Activated CD4-positive, alpha-beta T cell treated with anti-CD3 and anti-CD28 coated beads for 36 hours (primary cell): ENCODE results near the gene PKP2. TPM values are rescaled to one million over a fixed set of nuclear protein-coding genes. Genes with fewer than 3 reads are reported as not detected.
A peak's percentile ranks its signal among the peaks of the same experiment; 100 is the strongest.

Source experiments
- ATAC-seq: fragments of 200-7000 bp; cut with Tn5 transposase; one replicate; pipeline ENCODE4 v1.10.0; 2021; ENCODE audit warnings: mild to moderate bottlenecking, moderate library complexity
- CTCF ChIA-PET: fragments of 350-600 bp; sonication (Branson Sonifier 250); formaldehyde crosslinking; loops from one replicate; lab custom pipeline; 2021; ENCODE audit warnings: antibody characterized with exemption; lab: Charles Lee
- POLR2A ChIA-PET: fragments of 350-600 bp; sonication (Branson Sonifier 250); formaldehyde crosslinking; loops from one replicate; lab custom pipeline; 2021; ENCODE audit warnings: antibody characterized with exemption, inconsistent platforms; lab: Charles Lee
- DNase-seq: peaks from one replicate; pipeline ENCODE4 v3.0.0-alpha.2; 2020
- H3K27ac Mint-ChIP-seq: one replicate; pipeline ENCODE4 v1.8.0; 2021; ENCODE audit warnings: mixed read lengths
- H3K27me3 Mint-ChIP-seq: one replicate; pipeline ENCODE4 v1.8.0; 2021; ENCODE audit warnings: mixed read lengths
- H3K36me3 Mint-ChIP-seq: one replicate; pipeline ENCODE4 v1.8.0; 2021; ENCODE audit warnings: low read depth, mixed read lengths
- H3K4me1 Mint-ChIP-seq: one replicate; pipeline ENCODE4 v1.8.0; 2021; ENCODE audit warnings: mixed read lengths
- H3K4me3 Mint-ChIP-seq: one replicate; pipeline ENCODE4 v1.8.0; 2021; ENCODE audit warnings: mild to moderate bottlenecking, moderate library complexity, mixed read lengths
- H3K9me3 Mint-ChIP-seq: one replicate; pipeline ENCODE4 v1.8.0; 2021; ENCODE audit warnings: low read depth, mixed read lengths
- intact Hi-C, 2 experiments: fragments of 100-400 bp; cut with DNase I in 1 of 2; cut with micrococcal nuclease in 1 of 2; formaldehyde crosslinking; loops; one replicate each; pipeline versions ENCODE4 v1.14.2 to v1.15.1; 2022 to 2024; cut with DNase I, micrococcal nuclease
- total RNA-seq, 2 experiments: library from RNA; stranded (reverse); gene quantifications; one replicate each; pipeline ENCODE4 v1.2.3, GENCODE V29; 2021

PKP2 gene
- total RNA-seq, 2 experiments from 2014 or later, result 0.11 to 0.30 TPM

DNA sequence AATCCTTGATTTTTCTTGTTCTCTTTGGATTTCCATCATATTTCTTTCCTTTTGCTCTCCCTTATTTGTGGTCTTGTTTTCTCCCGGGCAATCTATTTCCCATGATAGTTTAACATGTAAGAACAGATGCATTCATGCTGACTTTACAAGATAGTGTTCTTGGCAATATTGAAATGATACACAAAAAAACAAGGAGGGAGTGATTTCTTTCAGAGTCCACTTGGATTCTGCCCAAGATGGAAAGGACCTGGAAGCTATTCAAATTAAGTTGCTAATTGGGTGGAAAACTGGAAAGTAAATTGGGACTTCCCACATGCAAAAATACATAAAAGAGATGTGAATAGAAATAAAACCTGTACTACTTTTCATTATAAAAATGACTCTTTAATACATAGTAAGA lies 126.4 kb downstream of the PKP2 start:
- peaks cover 18% of the 10 kb centered on the region for H3K27me3 Mint-ChIP-seq
- CTCF ChIA-PET, result interaction anchor here (2.2 kb wide), 1 partner anchor 14 kb away, joined by 8 read pairs; the partner anchor contains the start of gene YARS2
- H3K27ac Mint-ChIP-seq, result no peak overlapping the region
- H3K4me3 Mint-ChIP-seq, result no peak overlapping the region
- no peaks in the 10 kb centered on the region for H3K36me3 Mint-ChIP-seq
- H3K9me3 Mint-ChIP-seq, result no peaks in the 10 kb centered on the region
- no peaks in the 10 kb centered on the region for H3K4me1 Mint-ChIP-seq
- POLR2A ChIA-PET, result no interaction called here
- intact Hi-C loops, result no loop called here
- DNase-seq (no peak), ATAC-seq (no peak)

DNA sequence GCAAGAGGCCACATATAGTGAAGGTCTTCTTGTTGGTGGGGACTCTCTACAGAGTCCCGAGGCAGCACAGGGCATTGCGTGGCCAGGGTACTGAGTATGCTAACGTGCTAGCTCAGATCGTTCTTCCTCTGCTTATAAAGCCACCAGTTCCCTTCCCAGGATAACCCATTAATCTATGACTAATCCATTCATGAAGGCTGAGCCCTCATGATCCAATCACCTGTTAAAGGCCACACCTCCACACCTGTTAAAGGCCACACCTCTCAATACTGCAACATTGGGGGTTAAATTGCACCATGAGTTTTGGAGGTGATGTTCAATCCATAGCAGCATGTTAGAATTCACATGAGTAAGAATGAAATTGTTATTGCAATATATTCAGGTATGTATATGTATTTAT lies 128.1 kb downstream of the PKP2 start:
- no peaks in the 10 kb centered on the region for H3K9me3 Mint-ChIP-seq
- DNase-seq (no peak), ATAC-seq (no peak)
- ChIA-PET POLR2A (no interaction called here), CTCF (interaction anchor here (2.2 kb wide), 1 partner anchor 12 kb away, joined by 8 read pairs; the partner anchor contains the start of gene YARS2)
- H3K4me3 Mint-ChIP-seq, result no peak overlapping the region
- H3K4me1 Mint-ChIP-seq, result no peaks in the 10 kb centered on the region
- intact Hi-C loops, result no loop called here
- H3K36me3 Mint-ChIP-seq, result no peaks in the 10 kb centered on the region
- peaks cover 16% of the 10 kb centered on the region for H3K27me3 Mint-ChIP-seq
- H3K27ac Mint-ChIP-seq, result no peak overlapping the region

DNA sequence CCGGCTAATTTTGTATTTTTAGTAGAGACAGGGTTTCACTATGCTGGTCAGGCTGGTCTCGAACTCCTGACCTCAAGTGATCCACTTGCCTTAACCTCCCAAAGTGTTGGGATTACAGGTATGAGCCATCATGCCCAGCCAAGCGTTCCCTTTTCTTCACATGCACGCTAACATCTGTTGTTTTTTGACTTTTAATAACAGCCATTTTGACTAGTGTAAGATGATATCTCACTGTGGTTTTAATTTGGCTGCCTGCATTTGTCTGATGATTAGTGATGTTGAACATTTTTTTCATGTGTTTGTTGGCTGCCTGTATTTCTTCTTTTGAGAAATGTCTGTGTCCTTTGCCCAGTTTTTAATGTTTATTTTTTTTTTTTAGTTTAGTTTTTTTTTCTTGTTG lies 130.7 kb downstream of the PKP2 start:
- H3K27me3 Mint-ChIP-seq, result peaks cover 14% of the 10 kb centered on the region
- H3K36me3 Mint-ChIP-seq, result no peaks in the 10 kb centered on the region
- no peaks in the 10 kb centered on the region for H3K4me1 Mint-ChIP-seq
- no peak overlapping the region for H3K4me3 Mint-ChIP-seq
- POLR2A ChIA-PET, result no interaction called here
- intact Hi-C loops, result no loop called here
- CTCF ChIA-PET, result no interaction called here
- no peak overlapping the region for H3K27ac Mint-ChIP-seq
- DNase-seq (no peak), ATAC-seq (no peak)
- H3K9me3 Mint-ChIP-seq, result no peaks in the 10 kb centered on the region

DNA sequence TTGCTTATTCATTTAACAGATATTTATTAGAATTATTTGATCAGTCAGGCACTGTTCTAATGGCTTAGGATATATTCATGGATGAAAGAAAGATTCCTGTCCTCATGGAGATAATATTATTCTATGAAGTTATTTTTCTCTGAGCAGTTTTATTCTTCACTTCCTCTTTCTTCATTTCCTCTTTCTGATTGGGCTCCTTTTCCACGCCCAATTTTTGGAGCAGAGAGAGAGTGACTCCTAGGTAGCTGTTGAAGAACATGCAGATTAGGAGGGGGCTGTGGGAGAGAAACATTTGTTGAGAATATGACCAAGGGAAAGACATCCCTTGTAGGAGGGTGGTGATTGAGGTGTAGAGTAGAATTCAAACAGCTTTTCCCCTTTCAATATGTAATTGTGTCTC lies 134.9 kb downstream of the PKP2 start:
- ATAC-seq, result no peak
- ChIA-PET CTCF (interaction anchor here (1.1 to 1.3 kb wide), 2 partner anchors 31 to 363 kb away, joined by 4 to 5 read pairs; partner anchors contain the start of gene FGD4), POLR2A (no interaction called here)

DNA sequence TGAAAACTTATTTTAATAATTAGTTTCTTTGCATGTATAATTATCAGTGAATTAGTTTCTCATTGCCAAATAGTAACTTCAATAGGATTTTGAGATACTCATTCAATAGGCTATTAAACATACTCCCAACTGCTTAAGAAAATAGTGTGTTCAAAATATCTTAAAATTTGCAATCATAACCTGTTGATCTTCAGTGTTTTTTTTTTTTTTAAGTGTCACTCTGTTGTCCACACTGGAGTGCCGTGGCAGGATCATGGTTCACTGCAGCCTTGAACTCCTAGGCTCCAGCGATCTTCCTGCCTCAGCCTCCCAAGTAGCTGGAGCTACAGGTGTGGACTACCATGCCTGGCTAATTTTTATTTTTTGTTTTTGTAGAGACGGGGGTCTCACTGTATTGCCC lies 139.4 kb downstream of the PKP2 start:
- POLR2A ChIA-PET, result no interaction called here
- ATAC-seq, result no peak
- no peaks in the 10 kb centered on the region for H3K27me3 Mint-ChIP-seq

More for the DNA sequence above, 134.9 kb downstream of the PKP2 start:
- Mint-ChIP-seq H3K4me3 (no peak overlapping the region), H3K27ac (no peak overlapping the region), H3K4me1 (no peaks in the 10 kb centered on the region), H3K9me3 (no peaks in the 10 kb centered on the region), H3K36me3 (no peaks in the 10 kb centered on the region), H3K27me3 (peaks cover 4% of the 10 kb centered on the region)
- intact Hi-C loops, result no loop called here
- DNase-seq, result no peak

DNA sequence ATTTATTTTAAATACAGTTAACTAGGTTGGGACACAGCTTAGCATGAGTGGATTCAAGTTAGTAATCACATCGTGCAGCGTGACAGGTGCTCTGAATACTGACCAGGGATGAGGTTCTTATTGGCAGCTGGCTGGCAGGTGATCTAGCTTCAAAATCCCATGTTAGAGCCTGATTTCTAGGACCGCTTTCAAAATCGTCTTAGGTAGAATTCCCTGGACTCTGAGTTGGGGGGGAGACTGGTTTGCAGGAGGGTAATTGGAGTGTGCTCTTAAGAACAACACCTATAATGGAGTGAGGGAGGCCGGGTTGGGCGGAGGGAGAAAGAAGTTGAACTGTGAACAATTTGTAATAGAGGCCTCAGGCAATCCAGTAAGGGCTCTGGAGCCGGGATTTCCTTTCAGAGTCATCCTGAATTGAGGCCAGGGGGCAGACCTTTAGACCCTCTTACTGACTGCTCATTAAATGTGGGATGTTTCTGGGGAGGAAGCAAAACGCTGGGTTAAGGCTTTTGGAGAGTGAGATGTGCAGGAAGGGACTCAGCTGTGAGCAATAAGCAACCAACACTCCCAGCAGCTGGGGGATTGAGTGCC lies 140.0 kb downstream of the PKP2 start:
- Mint-ChIP-seq H3K27ac (peak overlapping the region; percentile 95), H3K27me3 (no peaks in the 10 kb centered on the region), H3K4me3 (peak overlapping the region; percentile 88), H3K9me3 (no peaks in the 10 kb centered on the region), H3K4me1 (peaks cover 20% of the 10 kb centered on the region), H3K36me3 (peaks cover 12% of the 10 kb centered on the region)
- ATAC-seq (no peak), DNase-seq (no peak)
- POLR2A ChIA-PET, result interaction anchor here (0.6 kb wide), 1 partner anchor 16 kb away, joined by 3 read pairs; no protein-coding TSS in a partner anchor
- CTCF ChIA-PET, result interaction anchor here (0.9 to 3.9 kb wide), 16 partner anchors 10 to 1265 kb away, joined by 3 to 56 read pairs (median 4); partner anchors contain the start of gene ALG10
- intact Hi-C loops, result loop anchor here (1.0 to 10.0 kb wide), 6 partner anchors 163 to 1462 kb away; no protein-coding TSS in a partner anchor

More for the DNA sequence above, 139.4 kb downstream of the PKP2 start:
- peaks cover 20% of the 10 kb centered on the region for H3K4me1 Mint-ChIP-seq
- H3K4me3 Mint-ChIP-seq, result no peak overlapping the region
- CTCF ChIA-PET, result interaction anchor here (1.0 to 3.9 kb wide), 3 partner anchors 10 to 1264 kb away, joined by 3 to 56 read pairs (median 20); partner anchors contain the start of gene ALG10
- no peaks in the 10 kb centered on the region for H3K9me3 Mint-ChIP-seq
- intact Hi-C loops, result loop anchor here (5.0 to 10.0 kb wide), 3 partner anchors 1012 to 1460 kb away; no protein-coding TSS in a partner anchor
- no peak for DNase-seq
- no peak overlapping the region for H3K27ac Mint-ChIP-seq
- peaks cover 12% of the 10 kb centered on the region for H3K36me3 Mint-ChIP-seq

DNA sequence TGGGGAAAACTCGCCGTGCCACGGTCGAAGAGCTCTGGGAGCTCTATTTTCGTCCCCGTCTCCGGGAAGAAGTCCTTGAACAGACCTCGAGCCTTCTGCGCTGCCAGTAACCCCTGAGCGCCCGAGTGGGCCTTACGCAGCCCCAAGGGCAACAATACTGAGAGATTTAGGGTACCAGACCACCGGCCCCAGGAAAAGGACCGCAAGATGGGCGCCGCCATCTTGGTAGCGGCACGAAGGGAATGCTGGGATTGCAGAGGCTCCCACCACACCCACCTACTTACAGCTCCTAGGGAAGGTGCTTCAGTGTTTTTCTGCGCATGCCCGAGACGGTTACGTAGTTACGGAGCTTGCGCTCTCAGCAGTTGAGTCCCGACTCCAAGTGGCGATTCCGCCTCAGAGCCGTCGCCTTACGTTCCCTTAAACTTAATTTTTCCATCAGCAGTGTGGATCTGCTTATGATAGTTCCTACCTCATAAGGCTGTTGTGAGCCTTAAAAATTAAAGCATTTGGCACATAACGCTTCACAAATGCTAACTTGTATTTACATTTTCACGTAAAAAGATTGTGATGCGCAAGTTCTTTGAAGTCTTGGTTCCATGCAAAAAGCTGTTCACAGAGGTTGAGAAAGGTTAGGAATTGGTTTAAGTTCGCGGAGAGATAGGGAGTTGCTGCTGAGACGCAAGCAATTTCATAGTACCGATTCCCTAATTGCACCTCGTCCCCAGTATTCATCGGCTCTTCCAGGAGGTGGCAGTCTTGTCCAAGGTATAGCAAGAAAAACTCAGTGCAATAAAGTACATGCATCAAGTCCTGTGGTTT lies 140.7 kb downstream of the PKP2 start, which contains the start of gene YARS2:
Gene YARS2, minus strand, starts transcription at position 244 of the 822 bp plus-strand sequence. Its CDS starts 23 bp downstream, at position 221.
- H3K36me3 Mint-ChIP-seq, result peaks cover 18% of the 10 kb centered on the region
- peak within 1 kb of the TSS; percentile 88 for H3K4me3 Mint-ChIP-seq
- ATAC-seq (peak; percentile 92), DNase-seq (peak; percentile 92)
- intact Hi-C loops, result loop anchor here (1.0 to 10.0 kb wide), 10 partner anchors 77 to 1462 kb away; partner anchors contain the start of genes ALG10 (in 2 of the 2) and DNM1L (in 2 of the 2)
- H3K9me3 Mint-ChIP-seq, result no peaks in the 10 kb centered on the region
- CTCF ChIA-PET, result interaction anchor here (0.5 to 3.9 kb wide), 34 partner anchors 11 to 1278 kb away, joined by 3 to 56 read pairs (median 4); partner anchors contain the start of genes ALG10 and DNM1L
- peaks cover 20% of the 10 kb centered on the region for H3K4me1 Mint-ChIP-seq
- no peaks in the 10 kb centered on the region for H3K27me3 Mint-ChIP-seq
- POLR2A ChIA-PET, result interaction anchor here (0.6 to 1.0 kb wide), 6 partner anchors 10 to 1266 kb away, joined by 3 to 7 read pairs (median 3); partner anchors contain the start of gene ETFBKMT
- H3K27ac Mint-ChIP-seq, result peak within 1 kb of the TSS; percentile 95

DNA sequence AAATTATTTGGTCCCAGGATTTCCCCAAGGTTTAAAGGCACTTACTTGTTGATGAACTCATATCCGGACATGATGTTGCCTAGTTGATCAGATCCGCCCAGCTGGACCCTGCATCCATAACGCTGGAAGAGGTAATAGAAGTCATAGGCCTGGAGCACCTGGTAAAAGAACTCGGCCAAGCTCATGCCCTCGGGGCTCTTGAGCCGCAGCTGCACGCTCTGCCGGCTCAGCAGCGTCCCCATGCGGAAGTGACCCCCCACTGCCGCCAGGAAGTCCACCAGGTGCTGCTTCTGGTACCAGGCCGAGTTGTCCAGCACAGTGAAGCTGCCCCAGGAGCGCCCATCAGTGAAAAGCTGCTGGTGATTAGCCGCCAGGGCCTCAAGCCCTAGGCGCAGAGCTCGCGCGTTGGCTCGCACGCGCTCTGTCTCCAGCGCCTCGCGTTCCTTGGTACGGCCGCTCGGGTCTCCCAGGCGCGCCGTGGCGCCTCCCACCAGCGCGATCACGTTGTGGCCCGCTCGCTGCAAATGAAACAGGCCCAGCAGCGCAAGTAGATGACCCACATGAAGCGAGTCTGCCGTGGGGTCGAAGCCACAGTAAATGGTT lies 141.4 kb downstream of the PKP2 start:
- DNase-seq (peak; percentile 85), ATAC-seq (peak; percentile 59)
- peak overlapping the region; percentile 95 for H3K27ac Mint-ChIP-seq
- H3K27me3 Mint-ChIP-seq, result no peaks in the 10 kb centered on the region
- intact Hi-C loops, result loop anchor here (1.0 to 10.0 kb wide), 7 partner anchors 76 to 1462 kb away; partner anchors contain the start of genes ALG10 (in 2 of the 2) and DNM1L (in 2 of the 2)
- CTCF ChIA-PET, result interaction anchor here (0.5 to 3.9 kb wide), 34 partner anchors 10 to 1285 kb away, joined by 3 to 56 read pairs (median 4); partner anchors contain the start of genes ALG10 and DNM1L
- peaks cover 20% of the 10 kb centered on the region for H3K4me1 Mint-ChIP-seq
- POLR2A ChIA-PET, result interaction anchor here (0.6 to 1.0 kb wide), 5 partner anchors 9 to 1267 kb away, joined by 3 to 7 read pairs (median 3); no protein-coding TSS in a partner anchor
- H3K4me3 Mint-ChIP-seq, result peak overlapping the region; percentile 88
- H3K36me3 Mint-ChIP-seq, result peaks cover 23% of the 10 kb centered on the region
- no peaks in the 10 kb centered on the region for H3K9me3 Mint-ChIP-seq

DNA sequence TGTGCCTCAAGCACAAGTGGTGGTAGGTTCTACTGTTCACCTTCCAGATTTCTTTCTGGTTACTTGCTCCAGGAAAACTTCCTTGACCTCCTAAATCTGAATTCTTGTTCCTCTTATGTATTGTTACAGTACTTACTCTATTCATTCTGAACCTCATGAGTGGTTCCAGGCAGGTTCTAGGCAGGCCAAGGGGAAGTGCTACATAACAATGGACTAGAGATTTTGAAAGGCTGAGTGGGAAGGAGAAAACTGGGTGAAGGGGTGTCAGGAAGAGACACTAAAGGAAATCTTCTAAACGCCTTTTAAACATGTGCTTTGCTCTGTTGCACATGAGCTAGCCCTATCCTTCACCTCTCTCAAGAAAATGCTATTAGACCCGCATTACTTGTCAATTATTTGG lies 142.5 kb downstream of the PKP2 start:
- Mint-ChIP-seq H3K36me3 (peaks cover 26% of the 10 kb centered on the region), H3K27me3 (no peaks in the 10 kb centered on the region), H3K4me1 (peaks cover 20% of the 10 kb centered on the region), H3K4me3 (peak overlapping the region; percentile 88), H3K9me3 (no peaks in the 10 kb centered on the region), H3K27ac (peak overlapping the region; percentile 95)
- ChIA-PET POLR2A (interaction anchor here (0.6 to 0.7 kb wide), 2 partner anchors 9 to 952 kb away, joined by 3 to 6 read pairs; no protein-coding TSS in a partner anchor), CTCF (interaction anchor here (1.1 to 3.9 kb wide), 4 partner anchors 12 to 1267 kb away, joined by 3 to 56 read pairs (median 16); partner anchors contain the start of gene ALG10)
- ATAC-seq (no peak), DNase-seq (no peak)
- intact Hi-C loops, result loop anchor here (5.0 to 10.0 kb wide), 2 partner anchors 1009 to 1097 kb away; partner anchors contain the start of gene ETFBKMT (in 1 of the 2)

DNA sequence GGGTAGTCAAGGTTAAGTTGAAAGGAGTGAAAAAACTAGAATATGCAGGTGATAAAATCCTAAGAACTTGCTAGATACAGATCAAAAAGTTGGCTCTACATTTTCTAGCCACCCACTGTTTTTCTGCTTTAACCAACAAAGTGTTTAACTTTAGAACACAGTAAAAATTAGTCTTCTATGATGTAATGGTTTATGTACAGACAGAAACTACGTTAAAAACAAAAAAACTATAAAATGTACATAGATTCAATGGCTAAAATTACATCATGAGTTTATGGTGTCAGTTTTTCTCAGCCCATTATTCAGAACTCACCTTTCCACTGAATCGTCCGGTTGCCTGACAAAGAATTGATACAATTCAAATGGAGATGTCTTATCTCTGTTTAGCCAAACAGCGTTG lies 143.0 kb downstream of the PKP2 start:
- intact Hi-C loops, result loop anchor here (5.0 to 10.0 kb wide), 2 partner anchors 1009 to 1096 kb away; partner anchors contain the start of gene ETFBKMT (in 1 of the 2)
- Mint-ChIP-seq H3K27ac (peak overlapping the region; percentile 95), H3K9me3 (no peaks in the 10 kb centered on the region), H3K4me3 (peak overlapping the region; percentile 88), H3K36me3 (peaks cover 29% of the 10 kb centered on the region), H3K27me3 (no peaks in the 10 kb centered on the region), H3K4me1 (peaks cover 20% of the 10 kb centered on the region)
- CTCF ChIA-PET, result interaction anchor here (3.1 to 3.6 kb wide), 2 partner anchors 12 to 1268 kb away, joined by 12 to 56 read pairs; partner anchors contain the start of gene ALG10
- ATAC-seq (no peak), DNase-seq (no peak)
- POLR2A ChIA-PET, result no interaction called here
